ENCODE measurements around the gene DOCK2.
A peak's percentile ranks its signal among the peaks of the same experiment; 100 is the strongest.

DOCK2 gene

GRCh38 chr5:170095646-170096045 is 458.6 kb downstream of the DOCK2 start:
- DNase-seq (ENCODE audit: low read depth), result no peak

- DNase-seq (ENCODE audit: low read depth), result no peak
Observed at GRCh38 chr5:170097934-170098333, 460.9 kb downstream of the DOCK2 start.

- peak; percentile 43 for DNase-seq (ENCODE audit: low read depth)
Observed at GRCh38 chr5:170100066-170100943, 463.2 kb downstream of the DOCK2 start.

GRCh38 chr5:170103447-170103846 is 466.4 kb downstream of the DOCK2 start:
- no peak for DNase-seq (ENCODE audit: low read depth)

- no peak for DNase-seq (ENCODE audit: low read depth)
Observed at GRCh38 chr5:170104299-170104698, 467.2 kb downstream of the DOCK2 start.

- DNase-seq (ENCODE audit: low read depth), result no peak
Observed at GRCh38 chr5:170104710-170105109, 467.6 kb downstream of the DOCK2 start.

- no peak for DNase-seq (ENCODE audit: low read depth)
Observed at GRCh38 chr5:170105642-170106611, 468.9 kb downstream of the DOCK2 start, which contains the start of gene FOXI1. Gene FOXI1, plus strand, starts transcription at chr5:170105897. Its CDS starts 61 bp downstream, at chr5:170105958.

- no peak for DNase-seq (ENCODE audit: low read depth)
Observed at GRCh38 chr5:170107674-170108073, 470.6 kb downstream of the DOCK2 start.

GRCh38 chr5:170108266-170108785 is 471.3 kb downstream of the DOCK2 start:
- DNase-seq (ENCODE audit: low read depth), result no peak

- DNase-seq (ENCODE audit: low read depth), result no peak
Observed at GRCh38 chr5:170109059-170110031, 472.3 kb downstream of the DOCK2 start.

- DNase-seq (ENCODE audit: low read depth), result no peak
Observed at GRCh38 chr5:170110403-170111087, 473.5 kb downstream of the DOCK2 start.

- no peak for DNase-seq (ENCODE audit: low read depth)
Observed at GRCh38 chr5:170111088-170111785, 474.2 kb downstream of the DOCK2 start.

- DNase-seq (ENCODE audit: low read depth), result no peak
Observed at GRCh38 chr5:170112876-170113521, 475.9 kb downstream of the DOCK2 start.

GRCh38 chr5:170113522-170113900 is 476.4 kb downstream of the DOCK2 start:
- no peak for DNase-seq (ENCODE audit: low read depth)

GRCh38 chr5:170114271-170114670 is 477.2 kb downstream of the DOCK2 start:
- DNase-seq (ENCODE audit: low read depth), result no peak

GRCh38 chr5:170115925-170116324 is 478.9 kb downstream of the DOCK2 start:
- no peak for DNase-seq (ENCODE audit: low read depth)

- DNase-seq (ENCODE audit: low read depth), result no peak
Observed at GRCh38 chr5:170117736-170118135, 480.7 kb downstream of the DOCK2 start.

GRCh38 chr5:170120576-170120975 is 483.5 kb downstream of the DOCK2 start:
- DNase-seq (ENCODE audit: low read depth), result no peak

GRCh38 chr5:170121321-170121720 is 484.2 kb downstream of the DOCK2 start:
- DNase-seq (ENCODE audit: low read depth), result no peak

Data from stimulated activated CD8-positive, alpha-beta memory T cell treated with anti-CD3 and anti-CD28 coated beads, Interleukin-15, amount 100 ng/mL, for 24 hours (primary cell).